NOMO-1 treated with dmso at 0.1 percent for 144 hours (cell line): ENCODE results near the gene MDP1.
"Not testable (repeated sequence)": the region's sequence is repeated elsewhere in the genome, so short reads cannot be mapped to it uniquely, and the experiment has no call there.

Experiments used
- DNase-seq: peaks from one replicate; lab custom pipeline; 2025; ENCODE audit not compliant: unreplicated experiment; lab: John Stamatoyannopoulos, UW

Gene MDP1

DNA sequence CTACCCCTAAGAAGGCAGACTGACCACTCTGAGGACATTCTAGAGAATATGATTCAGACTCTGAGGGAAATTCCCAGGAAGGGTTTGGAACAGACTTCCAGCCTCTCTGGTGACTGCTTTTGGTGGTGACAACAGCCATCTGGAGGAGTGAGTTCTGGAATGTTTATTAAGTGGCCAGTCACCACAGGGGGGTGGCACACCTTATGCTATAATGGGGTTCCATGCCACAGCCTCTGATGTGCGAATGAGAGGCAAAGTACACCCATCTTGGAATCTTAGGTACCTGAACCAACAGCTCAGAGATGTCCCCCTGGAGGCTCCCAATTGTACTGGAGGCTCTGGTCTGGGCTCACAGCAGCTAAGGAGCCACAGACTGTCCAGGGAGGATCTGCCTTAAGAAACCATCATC lies 36.0 kb upstream of the MDP1 start:
- DNase-seq, result no peak

GRCh38 chr14:24250354-24250753 lies 34.5 kb upstream of the MDP1 start:
- DNase-seq, result no peak

DNA sequence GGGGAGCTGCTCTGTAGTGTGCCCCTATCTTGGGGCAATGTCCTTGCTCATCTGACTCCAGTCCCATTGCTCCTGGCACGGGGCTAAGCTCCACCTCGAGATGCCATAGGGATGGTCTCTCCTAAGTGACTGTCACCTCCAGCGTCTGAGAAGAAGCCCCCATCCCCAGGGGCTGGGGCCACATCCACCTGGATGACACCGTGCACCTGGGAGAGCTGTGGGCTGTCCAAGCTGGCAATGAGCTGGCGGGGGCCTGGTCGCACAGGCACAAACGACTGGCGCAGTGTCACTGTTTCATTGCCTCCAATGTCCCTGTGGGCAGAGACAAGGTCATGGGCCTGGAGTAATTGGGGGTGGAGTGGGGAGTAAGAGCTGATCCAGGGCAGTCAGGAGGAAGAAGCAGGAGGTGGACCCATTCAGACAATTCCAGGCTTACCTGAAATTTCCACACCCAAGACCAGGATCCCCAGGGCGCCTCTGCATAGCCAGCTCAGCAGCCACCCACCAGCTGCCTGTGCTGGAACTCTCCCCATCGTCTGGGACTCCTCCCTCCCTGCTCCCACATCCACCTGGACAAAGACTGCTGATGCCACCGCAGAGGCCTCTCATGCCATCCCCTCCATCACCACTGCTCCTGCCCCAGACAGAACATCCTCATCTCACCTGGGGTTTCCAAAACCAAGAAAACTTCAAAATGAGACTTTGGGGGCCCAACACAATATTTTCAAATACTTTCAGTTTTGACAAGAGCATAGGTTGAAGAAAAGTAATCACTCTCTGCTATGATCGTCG lies 33.6 kb upstream of the MDP1 start:
- no peak for DNase-seq

- no peak for DNase-seq
Measured at GRCh38 chr14:24247422-24247821, 31.6 kb upstream of the MDP1 start.

GRCh38 chr14:24246765-24247212 lies 30.9 kb upstream of the MDP1 start:
- DNase-seq, result no peak

GRCh38 chr14:24245350-24245749 lies 29.5 kb upstream of the MDP1 start:
- not testable (repeated sequence) for DNase-seq

DNA sequence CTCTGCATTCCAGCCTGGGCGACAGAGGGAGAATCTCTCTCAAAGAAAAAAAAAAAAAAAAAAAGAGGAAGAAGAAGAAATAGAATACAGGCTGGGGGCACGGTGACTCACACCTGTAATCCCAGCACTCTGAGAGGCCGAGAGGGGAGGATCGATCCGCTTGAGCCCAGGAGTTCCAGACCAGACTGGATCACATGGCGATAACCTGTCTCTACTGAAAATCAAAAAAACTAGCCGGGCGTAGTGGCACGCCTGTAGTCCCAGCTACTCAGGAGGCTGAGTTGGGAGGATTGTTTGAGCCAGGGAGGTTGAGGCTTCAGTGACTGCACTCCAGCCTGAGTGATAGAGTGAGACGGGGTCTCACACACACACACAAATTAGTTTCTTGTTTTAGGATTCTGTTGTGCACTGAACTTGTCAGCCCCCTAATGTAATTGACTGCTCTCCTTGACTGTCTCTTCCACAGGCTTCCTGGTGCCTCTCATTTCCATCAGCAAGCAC lies 27.5 kb upstream of the MDP1 start:
- peak; percentile 49 for DNase-seq

GRCh38 chr14:24241829-24242443 lies 26.1 kb upstream of the MDP1 start:
- peak; percentile 97 for DNase-seq

- no peak for DNase-seq
Measured at GRCh38 chr14:24240110-24240918, 24.4 kb upstream of the MDP1 start.

GRCh38 chr14:24238527-24239037 lies 22.7 kb upstream of the MDP1 start:
- no peak for DNase-seq

GRCh38 chr14:24238123-24238522 lies 22.3 kb upstream of the MDP1 start:
- no peak for DNase-seq

- DNase-seq, result no peak
Measured at GRCh38 chr14:24237463-24237955, 21.6 kb upstream of the MDP1 start.

- DNase-seq, result no peak
Measured at GRCh38 chr14:24236689-24237462, 21.0 kb upstream of the MDP1 start.

GRCh38 chr14:24235804-24236688 lies 20.2 kb upstream of the MDP1 start:
- DNase-seq, result no peak

DNA sequence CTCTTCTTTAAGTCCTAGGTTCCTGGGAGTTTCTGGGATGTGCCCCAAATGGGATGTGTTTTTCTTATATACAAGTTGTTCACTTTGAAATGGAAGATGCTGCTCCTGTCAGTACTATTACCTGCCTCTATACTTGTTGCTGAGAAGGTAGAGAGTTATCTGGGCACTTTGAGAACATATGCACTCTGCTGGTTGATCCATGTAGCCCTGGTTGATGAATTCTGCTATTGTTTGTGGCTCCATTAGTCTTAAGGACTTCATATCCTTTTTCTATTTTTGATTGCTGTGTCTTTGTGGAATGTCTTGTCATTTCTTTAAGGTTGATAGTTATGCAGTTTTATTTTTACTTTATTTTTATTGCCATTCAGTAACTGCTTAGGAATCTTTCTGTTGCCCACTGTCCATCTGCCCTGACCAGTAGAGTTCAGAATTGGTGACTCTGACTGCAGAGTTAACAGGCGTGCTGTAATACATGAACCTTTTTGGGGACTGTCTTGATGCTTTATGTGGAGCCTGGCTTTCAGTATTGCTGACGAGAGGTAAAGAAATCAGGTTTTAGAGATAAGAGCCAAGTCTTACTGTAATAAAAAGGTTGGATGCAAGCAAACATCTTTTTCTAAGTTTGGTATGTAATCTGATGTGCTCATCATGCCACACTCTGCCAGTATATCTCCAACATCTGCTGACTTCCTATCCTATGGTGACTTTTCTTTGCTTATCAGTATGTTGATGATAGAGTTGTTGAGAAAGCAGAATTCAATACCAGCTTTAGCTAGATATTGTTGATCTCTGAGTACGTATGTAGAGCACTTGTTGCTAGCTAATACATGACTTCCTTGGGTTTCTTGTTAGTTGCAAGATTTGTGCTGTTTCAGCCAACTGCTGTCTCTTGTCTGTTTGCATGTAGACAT lies 18.5 kb upstream of the MDP1 start:
- no peak for DNase-seq

DNA sequence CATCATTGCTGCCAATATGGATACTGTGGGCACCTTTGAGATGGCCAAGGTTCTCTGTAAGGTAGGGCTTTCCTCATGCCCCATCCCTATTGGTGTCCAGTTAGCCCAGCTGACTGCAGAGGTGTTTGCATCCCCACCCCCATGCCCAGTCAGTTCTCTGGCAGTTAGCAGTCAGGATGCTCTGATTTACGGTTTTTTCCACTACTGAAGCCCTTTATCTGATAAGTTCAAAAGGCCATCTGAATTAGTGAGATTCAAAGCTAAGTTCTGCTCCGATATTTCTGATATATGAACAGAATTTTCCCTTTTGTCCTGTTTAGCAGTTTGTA lies 17.6 kb upstream of the MDP1 start:
- no peak for DNase-seq

DNA sequence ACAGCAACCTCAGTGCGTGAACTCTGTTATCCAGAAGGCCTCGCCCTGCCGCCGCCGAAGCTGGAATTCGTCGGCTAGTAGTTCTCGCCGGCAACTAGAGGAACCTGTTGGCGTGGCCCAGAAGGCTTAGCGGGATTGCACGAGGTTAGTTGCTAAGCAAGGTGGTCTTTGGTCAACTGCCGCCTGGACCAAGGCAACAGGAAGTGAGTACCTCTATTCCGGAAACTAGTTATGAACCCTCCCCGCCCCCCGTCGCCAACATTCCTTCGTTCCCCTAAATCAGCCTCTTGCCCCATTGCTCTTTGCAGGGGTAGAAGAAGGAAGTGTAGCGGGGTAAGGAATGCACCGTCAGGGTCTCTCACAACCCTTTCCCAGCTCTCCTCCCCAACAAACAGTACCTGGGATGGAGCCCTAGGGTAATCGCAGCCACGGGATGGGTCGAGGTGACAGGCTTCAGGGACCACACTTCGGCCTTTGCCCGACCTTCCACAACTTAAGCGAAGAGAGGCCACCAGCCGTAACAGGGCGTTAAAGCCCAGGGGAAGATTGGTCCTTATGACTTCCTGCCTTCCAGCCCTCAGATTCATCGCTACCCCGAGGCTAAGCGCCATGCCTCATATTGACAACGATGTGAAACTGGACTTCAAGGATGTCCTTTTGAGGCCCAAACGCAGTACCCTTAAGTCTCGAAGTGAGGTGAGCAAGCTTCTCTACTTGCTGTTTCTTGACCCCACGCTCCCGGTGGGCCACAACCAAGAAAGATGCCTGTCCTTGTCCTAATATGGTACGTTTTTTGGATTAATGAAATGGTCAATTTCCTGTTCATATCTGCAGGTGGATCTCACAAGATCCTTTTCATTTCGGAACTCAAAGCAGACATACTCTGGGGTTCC lies 17.0 kb upstream of the MDP1 start, which contains the start of gene GMPR2:
TSS of gene GMPR2 (plus strand) at position 285 of the 893 bp plus-strand sequence. CDS start at position 610, 325 bp downstream.
- DNase-seq, result no peak
